DMS79 (cell line): ENCODE measurements around the gene LRRC8D.
A peak's percentile ranks its signal among the peaks of the same experiment; 100 is the strongest.

Source experiments
- DNase-seq: peaks from one replicate; lab custom pipeline; 2025; lab: John Stamatoyannopoulos, UW

Gene LRRC8D

GRCh38 chr1:89807503-89807902, 13.3 kb upstream of the LRRC8D start:
- DNase-seq: no peak

GRCh38 chr1:89807983-89808382, 12.8 kb upstream of the LRRC8D start:
- DNase-seq: no peak

DNA sequence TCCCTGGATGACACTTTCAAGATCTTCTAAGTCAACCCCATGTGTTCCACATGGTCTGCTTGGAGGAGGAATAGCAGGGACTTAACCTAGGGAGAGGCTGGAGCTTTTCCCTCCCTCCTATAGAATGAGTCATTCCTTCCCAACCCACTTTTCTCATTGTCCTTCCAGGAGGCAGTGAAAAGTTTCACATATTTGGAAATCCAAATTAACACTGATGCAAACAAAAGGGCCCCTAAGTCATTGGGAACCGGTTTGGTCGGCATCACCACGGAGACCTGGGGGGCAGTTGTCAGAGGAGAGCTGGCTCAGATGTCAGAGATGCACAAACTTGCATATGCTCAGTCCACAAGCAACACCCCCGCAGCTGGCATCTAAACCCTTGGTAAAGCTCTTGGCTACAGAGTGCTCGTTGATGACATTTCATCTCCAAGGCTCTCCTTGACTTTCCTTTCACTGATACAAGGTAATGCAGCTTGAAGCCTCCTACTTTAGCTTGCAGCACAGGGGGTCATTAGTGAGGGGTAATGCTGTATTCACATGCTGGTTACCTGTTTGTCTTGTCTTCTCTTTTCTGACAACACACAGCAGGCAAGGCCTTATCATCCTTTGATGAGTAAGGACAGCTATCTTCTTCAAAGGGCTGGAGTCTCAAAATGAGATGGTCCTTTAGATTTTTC, 12.3 kb upstream of the LRRC8D start:
- peak; percentile 63 for DNase-seq

- no peak for DNase-seq
These were observed 11.3 kb upstream of the LRRC8D start for GRCh38 chr1:89809556-89809955.

- no peak for DNase-seq
These were observed 10.5 kb upstream of the LRRC8D start for GRCh38 chr1:89810302-89810701.

DNA sequence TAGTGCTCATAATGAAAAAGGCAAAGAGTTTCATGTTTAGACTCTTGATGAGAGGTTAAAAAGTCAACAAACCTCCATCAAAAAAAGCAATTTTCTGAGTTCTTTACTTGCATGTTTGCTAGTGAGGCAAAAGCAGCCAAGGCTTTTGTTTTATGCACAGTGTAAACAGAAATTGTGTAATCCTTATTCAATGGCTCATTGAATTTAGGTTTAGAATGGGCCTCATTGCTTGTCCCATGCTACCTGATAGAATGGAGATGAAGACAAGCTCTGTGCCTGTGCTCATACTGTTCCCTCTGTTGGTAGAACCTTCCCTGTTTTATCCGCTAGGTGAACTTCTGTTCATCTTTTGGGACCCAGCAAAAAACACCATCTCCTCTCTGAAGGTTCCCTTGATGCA, 10.0 kb upstream of the LRRC8D start:
- DNase-seq: peak; percentile 17

- DNase-seq: no peak
These were observed 7.8 kb upstream of the LRRC8D start for GRCh38 chr1:89812992-89813391.

DNA sequence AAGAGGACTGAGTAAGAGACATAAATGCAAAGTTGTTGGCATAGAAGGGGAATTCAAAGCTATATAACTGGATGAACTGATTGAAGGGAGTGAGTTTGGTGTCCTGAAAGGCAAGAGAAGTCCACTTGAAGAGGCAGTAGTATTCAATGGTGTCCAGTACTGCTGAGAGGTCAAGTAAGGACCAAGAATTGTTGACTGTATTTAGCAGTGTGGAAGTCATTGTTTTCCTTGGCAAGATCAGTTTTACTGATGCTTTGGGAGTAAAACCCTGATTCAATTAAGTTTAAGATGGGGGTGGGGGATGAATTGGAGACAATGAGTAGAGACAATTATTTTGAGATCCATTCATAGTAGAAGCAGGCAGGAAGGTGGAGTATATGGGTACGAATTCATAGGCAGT, 5.8 kb upstream of the LRRC8D start:
- DNase-seq: no peak

GRCh38 chr1:89815611-89816010, 5.2 kb upstream of the LRRC8D start:
- DNase-seq: no peak

- no peak for DNase-seq
These were observed 4.5 kb upstream of the LRRC8D start for GRCh38 chr1:89816366-89816765.

DNA sequence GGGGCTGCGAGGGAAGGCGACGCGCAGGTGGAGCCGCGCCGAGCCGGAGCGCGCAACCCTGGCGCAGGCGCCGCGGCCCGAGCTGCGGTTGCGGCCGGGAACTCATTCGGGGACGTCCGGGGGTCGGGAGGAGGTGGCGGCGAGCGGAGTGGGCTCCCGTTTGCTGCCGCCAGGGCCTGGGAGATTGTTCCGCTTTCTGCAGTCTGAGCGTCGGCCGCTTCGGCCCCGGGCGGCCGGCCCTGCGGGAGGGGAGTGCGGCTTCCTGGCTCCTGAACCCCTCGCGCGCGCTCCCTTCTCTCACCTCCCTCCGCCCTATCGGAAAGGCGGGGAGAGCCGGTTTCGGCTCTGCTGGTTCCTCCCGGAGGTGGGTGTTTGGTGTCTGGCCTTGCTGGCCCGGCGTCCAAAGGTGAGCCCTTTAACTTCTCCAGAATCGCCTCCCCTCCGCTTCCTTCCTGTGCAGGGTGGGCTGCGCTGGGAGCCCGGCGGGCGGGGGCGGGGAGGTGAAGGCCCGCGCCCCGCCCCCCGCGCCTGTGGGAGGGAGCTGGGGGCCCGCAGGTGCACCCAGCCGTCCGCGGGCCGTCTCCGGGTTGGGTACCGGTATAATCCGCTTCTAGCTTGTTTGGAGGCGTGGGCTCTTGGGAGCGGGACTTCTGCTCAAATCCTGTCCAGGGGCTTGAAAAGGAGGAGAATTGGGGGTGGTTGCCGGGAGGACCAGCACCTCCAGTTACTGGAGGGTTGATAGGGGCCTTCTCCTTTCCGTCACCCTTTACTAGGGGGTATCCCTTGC, 683 bp downstream of the LRRC8D start:
- peak; percentile 59 for DNase-seq

- DNase-seq: no peak
These were observed 1.5 kb downstream of the LRRC8D start for GRCh38 chr1:89822109-89822962.

DNA sequence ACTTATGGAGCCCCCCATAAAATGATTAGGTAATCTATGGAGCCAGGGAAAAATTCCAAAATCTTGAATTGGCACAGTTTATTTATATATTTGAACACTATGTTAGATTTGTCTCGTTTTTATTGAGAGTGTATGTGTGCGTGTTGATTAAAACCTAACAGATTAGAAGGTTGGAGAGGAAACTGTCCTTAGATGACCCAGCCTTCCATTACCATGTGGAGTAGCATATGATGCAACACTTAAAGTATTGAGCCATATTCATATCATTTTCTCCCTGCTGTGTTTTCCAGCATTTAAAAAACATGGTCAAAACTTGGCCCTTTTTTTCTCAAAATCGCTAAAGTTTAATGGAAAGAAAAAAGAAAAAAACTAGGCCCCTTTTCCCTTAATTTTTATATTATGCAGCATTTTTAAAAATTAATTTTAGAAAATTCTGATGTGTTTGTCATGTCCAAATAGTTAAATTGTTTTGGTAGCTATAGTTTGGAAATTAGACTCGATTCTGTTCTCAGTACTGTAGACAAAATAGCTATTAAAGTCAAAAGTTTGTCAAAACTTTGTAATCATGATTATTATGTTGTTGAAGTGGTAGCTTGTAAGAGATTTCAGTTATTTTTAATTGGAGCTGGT, 2.3 kb downstream of the LRRC8D start:
- no peak for DNase-seq

DNA sequence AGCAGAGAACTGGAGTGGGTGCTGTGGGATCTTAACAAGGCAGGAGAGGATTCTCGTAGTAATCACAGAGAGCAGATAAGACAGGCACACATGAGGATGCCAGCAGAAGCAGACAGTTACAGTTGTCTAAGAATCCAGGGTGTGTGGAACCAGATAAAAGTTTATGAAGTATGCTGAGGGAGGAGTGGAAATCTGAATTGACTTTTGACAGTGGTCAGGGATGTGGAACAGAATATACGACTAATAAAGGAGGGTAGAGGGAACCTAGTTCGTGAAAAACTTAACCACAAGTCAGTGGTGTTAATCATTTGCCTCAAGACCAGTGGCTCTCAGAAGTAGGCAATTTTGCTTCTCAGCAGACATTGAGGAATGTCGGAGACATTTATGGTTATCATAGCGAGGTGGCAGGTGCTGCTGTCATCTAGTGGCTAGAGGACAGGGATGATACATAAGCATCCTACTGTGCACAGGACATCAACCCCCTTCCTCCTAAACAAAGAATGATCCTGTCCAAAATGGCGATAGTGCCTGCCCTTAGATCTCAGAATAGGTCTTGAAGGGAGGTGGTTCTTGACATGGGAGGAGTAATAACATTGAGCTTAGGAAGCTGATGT, 3.0 kb downstream of the LRRC8D start:
- no peak for DNase-seq

DNA sequence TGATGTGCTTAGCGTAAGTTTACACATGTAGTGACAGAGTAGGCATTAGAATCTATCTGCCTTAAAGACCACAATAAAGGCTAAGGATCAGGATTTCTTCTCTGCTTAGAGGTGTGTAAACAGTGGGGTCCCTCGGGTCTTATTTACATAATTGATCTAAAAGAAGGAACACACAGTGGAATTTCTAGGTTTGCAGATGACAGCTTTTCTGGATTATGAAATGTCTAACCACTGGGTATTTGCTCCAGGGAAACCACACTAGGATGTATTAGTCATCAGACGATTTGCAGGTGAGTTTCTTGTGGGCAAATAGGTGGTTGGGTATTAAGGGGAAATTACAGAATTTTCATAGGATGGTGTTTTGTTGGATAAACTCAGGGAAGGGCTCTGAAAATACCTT, 5.8 kb downstream of the LRRC8D start:
- no peak for DNase-seq

GRCh38 chr1:89827330-89827729, 6.5 kb downstream of the LRRC8D start:
- no peak for DNase-seq

- DNase-seq: no peak
These were observed 7.1 kb downstream of the LRRC8D start for GRCh38 chr1:89827902-89828301.

GRCh38 chr1:89829186-89829585, 8.4 kb downstream of the LRRC8D start:
- DNase-seq: no peak

DNA sequence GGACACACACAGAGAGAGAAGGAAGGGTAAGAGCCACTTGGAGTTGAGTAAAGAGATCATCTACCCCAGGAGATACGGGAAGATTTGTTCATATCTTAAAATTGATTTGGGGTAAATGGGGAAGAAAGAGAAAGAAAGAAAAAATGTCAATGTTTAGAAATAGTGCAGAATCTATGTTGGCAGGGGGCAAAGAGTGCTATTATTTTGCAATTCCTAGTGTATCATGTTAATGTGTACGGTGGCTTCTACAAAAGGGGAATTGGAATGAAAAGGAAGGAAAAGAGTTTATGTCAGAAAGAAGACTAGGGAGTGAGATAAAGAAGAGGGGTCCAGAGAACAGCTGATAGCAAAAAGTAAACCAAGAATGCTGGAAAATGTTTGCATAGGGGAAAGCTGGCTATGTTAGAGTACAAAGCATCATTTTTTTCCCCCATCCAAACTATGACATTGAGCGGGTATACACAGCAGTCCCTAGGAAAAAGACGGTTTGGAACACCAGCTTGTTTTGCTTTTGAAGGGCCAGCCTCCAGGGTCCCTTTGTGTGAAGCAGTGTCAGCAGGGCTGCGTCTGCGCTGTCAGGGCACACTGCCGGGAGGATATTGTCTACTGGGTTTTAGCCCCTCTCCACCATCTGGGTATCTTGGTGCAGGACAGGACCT, 10.8 kb downstream of the LRRC8D start:
- DNase-seq: no peak

DNA sequence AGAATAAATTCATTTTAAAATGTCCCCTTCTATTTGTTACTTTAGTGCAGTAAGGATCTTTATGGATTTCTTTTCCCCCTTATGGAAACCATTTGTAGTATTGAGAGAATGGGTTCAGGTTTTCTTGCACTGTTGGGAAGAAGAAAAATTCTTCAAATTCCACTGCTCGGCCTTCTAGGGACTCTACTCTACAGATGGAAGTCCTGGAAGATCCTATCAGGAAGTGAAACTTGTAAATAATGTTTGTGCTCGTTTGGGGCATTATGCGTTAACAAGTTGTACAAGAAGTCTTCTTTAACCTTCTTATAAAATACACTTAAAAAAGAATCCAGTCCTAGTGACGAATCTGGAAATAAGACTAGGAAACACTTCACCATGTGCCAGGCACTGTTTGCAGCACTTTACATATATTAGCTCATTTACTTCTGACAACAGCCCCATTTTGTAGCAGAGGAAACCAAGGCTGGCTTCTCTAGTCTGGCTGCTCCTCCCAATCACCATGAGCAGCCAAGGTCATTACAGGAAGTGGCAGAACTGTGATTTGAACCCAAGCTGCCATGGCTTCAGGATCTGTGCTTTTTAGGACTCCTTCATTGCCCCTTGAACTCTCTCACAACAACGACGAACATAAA, 11.8 kb downstream of the LRRC8D start:
- no peak for DNase-seq
